Astrocyte of the cerebellum (primary cell): ENCODE measurements around the gene TADA2B.

Source experiments
- DNase-seq: peaks from one replicate; pipeline ENCODE4 v3.0.0-alpha.2; 2011; ENCODE audit warnings: low read depth
- H3K4me3 ChIP-seq: 2 replicates; pipeline ENCODE4 v1.5.1; 2011; ENCODE audit warnings: mild to moderate bottlenecking, low read depth, low read length, moderate library complexity
- in situ Hi-C: cut with HindIII; loops from 2 replicates; pipeline ENCODE4 v1.10.0; 2017; ENCODE audit warnings: low sequenced_read_pairs
- TF ChIP-seq, protein P1 (sequence below): IDR thresholded peaks from 2 replicates; pipeline ENCODE4 v1.5.1; 2012; ENCODE audit warnings: low read length, low read depth, moderate library complexity, mild to moderate bottlenecking; ENCODE audit errors: missing control alignments

TADA2B gene

DNA sequence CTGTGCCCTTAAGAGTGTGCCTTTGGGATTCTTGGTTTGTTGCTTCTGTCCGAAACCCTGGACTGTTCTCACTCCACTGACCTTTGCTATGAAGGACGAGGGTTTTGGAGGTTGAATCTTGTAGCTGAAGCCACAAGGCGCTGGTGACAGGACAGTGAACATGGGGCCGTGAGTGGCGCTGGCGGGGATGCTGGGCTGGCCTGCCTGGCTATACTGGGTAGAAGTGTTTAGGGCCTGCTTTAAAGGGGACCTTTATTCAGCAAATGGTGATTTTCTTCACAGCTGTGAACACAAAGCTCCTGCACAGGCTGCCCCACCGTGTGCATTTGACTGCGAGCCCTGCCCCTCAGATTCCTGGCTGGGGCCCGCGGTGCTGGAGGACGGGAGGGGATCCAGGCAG, 27.1 kb upstream of the TADA2B start:
- TF ChIP-seq, protein P1, sequence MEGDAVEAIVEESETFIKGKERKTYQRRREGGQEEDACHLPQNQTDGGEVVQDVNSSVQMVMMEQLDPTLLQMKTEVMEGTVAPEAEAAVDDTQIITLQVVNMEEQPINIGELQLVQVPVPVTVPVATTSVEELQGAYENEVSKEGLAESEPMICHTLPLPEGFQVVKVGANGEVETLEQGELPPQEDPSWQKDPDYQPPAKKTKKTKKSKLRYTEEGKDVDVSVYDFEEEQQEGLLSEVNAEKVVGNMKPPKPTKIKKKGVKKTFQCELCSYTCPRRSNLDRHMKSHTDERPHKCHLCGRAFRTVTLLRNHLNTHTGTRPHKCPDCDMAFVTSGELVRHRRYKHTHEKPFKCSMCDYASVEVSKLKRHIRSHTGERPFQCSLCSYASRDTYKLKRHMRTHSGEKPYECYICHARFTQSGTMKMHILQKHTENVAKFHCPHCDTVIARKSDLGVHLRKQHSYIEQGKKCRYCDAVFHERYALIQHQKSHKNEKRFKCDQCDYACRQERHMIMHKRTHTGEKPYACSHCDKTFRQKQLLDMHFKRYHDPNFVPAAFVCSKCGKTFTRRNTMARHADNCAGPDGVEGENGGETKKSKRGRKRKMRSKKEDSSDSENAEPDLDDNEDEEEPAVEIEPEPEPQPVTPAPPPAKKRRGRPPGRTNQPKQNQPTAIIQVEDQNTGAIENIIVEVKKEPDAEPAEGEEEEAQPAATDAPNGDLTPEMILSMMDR: no peak
- H3K4me3 ChIP-seq: no peak overlapping the region
- in situ Hi-C loops: no loop called here
- no peak for DNase-seq

DNA sequence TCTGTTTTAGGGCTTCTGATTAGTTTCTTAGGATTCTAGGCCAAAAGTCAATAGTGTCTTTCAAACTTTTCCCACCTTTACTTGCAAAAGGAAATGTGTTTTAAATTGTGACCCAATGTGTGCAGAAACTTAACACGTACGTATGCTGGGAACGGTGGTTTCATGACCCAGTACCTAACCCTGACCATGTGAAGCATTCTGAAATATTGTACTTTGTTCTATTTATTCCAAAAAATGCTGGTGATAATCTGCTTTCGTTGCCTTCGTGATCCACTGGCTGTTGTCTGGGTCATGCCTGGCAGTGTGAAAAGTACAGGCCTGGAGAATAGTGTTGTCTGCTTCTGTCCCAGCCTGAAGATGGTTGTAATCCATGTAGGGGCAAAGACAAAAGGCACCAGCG, 26.7 kb upstream of the TADA2B start:
- in situ Hi-C loops: no loop called here
- TF ChIP-seq, protein P1: no peak
- H3K4me3 ChIP-seq: no peak overlapping the region
- no peak for DNase-seq

DNA sequence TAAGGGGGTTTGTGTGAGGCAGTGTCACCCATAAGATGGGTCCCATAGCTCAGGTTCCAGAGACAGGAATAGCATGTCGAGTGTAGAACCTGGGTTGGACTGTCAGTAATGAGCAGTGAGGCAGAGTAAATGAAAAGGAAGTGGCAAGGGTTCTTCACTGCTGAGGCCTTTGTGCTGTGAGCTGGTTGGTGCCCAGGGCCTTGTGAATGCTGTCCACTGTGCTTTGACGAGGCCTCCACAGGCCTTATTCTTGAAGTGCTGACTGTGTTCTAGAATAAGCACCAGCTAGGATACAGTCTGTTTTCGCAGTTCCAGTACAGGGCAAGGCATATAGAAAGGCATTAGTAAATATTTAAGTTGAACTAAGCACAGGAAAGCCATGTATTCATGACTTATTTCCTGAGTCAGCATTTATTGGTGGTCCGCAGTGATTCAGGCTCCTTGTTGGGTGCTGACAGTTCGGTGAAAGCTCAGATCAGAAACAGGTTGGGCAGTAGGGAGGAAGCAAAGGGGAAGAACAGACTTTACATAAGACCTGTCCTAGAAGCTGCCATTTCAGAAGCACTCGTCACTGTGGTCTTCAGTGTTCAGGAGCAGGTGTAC, 25.6 kb upstream of the TADA2B start:
- DNase-seq: no peak
- in situ Hi-C loops: no loop called here

DNA sequence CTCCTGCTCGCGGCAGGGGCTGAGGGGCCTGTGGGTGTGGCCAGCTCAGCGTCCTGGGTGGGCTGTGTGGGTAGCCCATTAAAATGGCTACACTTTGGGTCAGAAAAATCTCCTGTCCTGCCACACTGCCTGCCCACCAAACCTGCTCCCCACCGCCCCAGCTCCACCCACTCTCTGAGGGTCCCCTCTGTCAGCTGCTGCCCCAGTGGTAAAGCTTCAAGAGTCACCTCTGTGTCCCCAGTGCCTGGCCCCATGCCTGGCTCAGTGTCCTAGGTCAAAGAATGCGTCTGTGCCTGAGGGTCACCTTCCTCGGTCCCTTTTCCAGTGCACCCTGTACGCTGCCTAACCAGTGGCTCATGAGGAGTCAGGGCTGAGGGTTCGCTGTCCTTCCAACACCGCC, 24.9 kb upstream of the TADA2B start:
- TF ChIP-seq, protein P1: no peak
- DNase-seq: no peak
- H3K4me3 ChIP-seq: no peak overlapping the region
- in situ Hi-C loops: no loop called here

More for the DNA sequence above, 25.6 kb upstream of the TADA2B start:
- TF ChIP-seq, protein P1: no peak
- H3K4me3 ChIP-seq: no peak overlapping the region

DNA sequence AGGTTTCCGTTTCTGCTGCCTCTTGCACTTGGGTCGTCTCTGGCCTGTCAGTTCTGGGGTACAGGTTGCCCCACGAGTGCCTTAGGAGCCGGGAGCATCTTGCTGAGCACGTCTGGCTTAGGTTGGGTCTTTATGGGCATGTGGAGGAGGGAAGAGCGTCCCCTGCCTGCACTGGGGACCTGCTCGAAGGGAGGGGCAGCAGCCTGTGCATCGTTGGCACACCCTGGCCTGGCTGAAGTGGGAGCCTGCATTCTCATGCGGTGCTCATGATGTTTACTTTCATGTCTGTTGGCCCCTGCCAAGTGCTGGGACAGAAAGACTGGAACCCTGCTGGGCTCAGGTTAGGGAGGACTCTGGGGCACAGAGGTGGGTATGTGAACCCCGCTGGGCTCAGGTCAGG, 23.8 kb upstream of the TADA2B start:
- in situ Hi-C loops: no loop called here
- no peak for DNase-seq
- TF ChIP-seq, protein P1: no peak
- H3K4me3 ChIP-seq: no peak overlapping the region

DNA sequence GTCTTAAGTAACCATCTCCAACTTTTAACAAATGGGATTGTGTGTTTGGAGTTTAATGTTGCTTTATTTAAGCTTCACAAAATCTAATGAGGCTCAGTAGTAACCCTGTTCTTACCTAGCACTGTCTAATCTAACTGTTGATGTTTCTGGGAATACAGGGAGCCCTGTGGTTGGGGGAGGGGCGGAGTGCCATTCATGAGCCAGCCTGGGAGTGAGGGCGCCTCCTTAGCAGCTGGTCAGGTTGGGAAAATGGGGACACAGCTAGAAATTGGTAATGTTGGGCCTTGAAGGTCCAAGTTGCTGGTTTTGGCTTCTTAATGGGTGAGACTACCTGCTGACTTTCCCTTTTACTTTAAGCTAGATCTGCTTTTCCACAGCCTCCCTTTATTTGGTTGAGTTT, 22.9 kb upstream of the TADA2B start:
- no peak overlapping the region for H3K4me3 ChIP-seq
- DNase-seq: no peak
- TF ChIP-seq, protein P1: no peak
- in situ Hi-C loops: loop anchor here (5.0 kb wide), 1 partner anchor 33 kb away; no protein-coding TSS in a partner anchor

DNA sequence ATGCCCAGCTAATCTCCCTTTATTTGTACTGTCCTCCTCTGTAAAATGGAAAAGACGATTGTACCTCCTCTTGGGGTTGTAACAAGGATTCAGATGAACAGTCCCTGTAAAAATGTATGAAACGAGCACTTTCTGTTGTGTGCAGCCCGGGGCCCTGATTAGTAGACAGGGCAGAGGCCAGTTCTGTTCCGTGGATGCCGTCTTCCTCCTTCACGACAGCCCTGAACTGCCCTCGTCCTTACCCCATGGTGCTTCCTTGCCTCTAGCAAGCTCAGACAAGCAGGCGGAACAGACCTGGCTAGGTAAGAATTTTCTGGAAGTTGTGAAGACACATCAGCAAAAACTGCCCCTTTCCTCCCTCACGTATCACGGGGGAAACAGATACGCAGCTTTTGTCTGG, 22.3 kb upstream of the TADA2B start:
- in situ Hi-C loops: loop anchor here (5.0 kb wide), 1 partner anchor 34 kb away; no protein-coding TSS in a partner anchor
- no peak for DNase-seq
- H3K4me3 ChIP-seq: no peak overlapping the region
- TF ChIP-seq, protein P1: no peak
